Activated T-cell treated with anti-CD3 and anti-CD28 coated beads, Interleukin-2, amount 50 U/mL, for 72 hours (primary cell): ENCODE data around the gene ZNF681. TPM values are rescaled to one million over a fixed set of nuclear protein-coding genes. Genes with fewer than 3 reads are reported as not detected.

ENCODE experiments used
- ATAC-seq, 2 donors: fragments of 150-1000 bp; cut with Tn5 transposase; replicated peaks in 1 of 2; 2 replicates each; pipeline ENCODE4 v1.10.0; 2021; ENCODE audit warnings: moderate library complexity in 2 of 2, mild to moderate bottlenecking in 1 of 2
- DNase-seq, 2 donors: peaks; one replicate each; pipeline ENCODE4 v3.0.0; 2021 to 2022; ENCODE audit warnings: mixed read lengths in 1 of 2
- H3K27ac Mint-ChIP-seq: one replicate; pipeline ENCODE4 v1.8.0; 2022; ENCODE audit warnings: mild to moderate bottlenecking, moderate library complexity, mixed read lengths
- H3K27me3 Mint-ChIP-seq: one replicate; pipeline ENCODE4 v1.8.0; 2022; ENCODE audit warnings: low read depth, mixed read lengths
- H3K36me3 Mint-ChIP-seq, 2 donors: one replicate each; pipeline ENCODE4 v1.8.0; 2022; ENCODE audit warnings: mixed read lengths in 2 of 2, mild to moderate bottlenecking in 1 of 2; ENCODE audit not compliant: insufficient read depth in 2 of 2
- H3K4me1 Mint-ChIP-seq: one replicate; pipeline ENCODE4 v1.8.0; 2022; ENCODE audit warnings: low read depth, mixed read lengths
- H3K4me3 Mint-ChIP-seq, 2 donors: one replicate each; pipeline ENCODE4 v1.8.0; 2022; ENCODE audit warnings: mild to moderate bottlenecking in 2 of 2, mixed read lengths in 2 of 2, moderate library complexity in 2 of 2
- H3K9me3 Mint-ChIP-seq, 2 donors: one replicate each; pipeline ENCODE4 v1.8.0; 2022; ENCODE audit warnings: mixed read lengths in 2 of 2
- total RNA-seq, 2 donors: library from RNA; stranded (reverse); gene quantifications; one replicate each; pipeline ENCODE4 v1.2.3, GENCODE V29; 2022

Gene ZNF681
- total RNA-seq: 1 to 10 TPM; 4.7 to 7.0 TPM

- no peaks in the 10 kb centered on the region for H3K27me3 Mint-ChIP-seq
- peaks cover 12 to 29% of the 10 kb centered on the region in 2 donors for H3K36me3 Mint-ChIP-seq
- H3K4me3 Mint-ChIP-seq: peak within 1 kb of the TSS; percentile 95 to 97
- ATAC-seq (peak; percentile 92), DNase-seq (peak; percentile 85 to 89)
- H3K4me1 Mint-ChIP-seq: peaks cover 17% of the 10 kb centered on the region
- H3K9me3 Mint-ChIP-seq: peaks cover 6 to 8% of the 10 kb centered on the region in 2 donors
- peak within 1 kb of the TSS; percentile 91 for H3K27ac Mint-ChIP-seq
These were observed at the start of gene ZNF681 for GRCh38 chr19:23758187-23759074. Gene ZNF681, minus strand, starts transcription at chr19:23758891. Its CDS starts 142 bp downstream, at chr19:23758749.

- Mint-ChIP-seq H3K27me3 (no peaks in the 10 kb centered on the region), H3K4me1 (peaks cover 19% of the 10 kb centered on the region), H3K9me3 (no peaks in the 10 kb centered on the region), H3K36me3 (peaks cover 0 to 9% of the 10 kb centered on the region in 2 donors), H3K4me3 (no peak overlapping the region), H3K27ac (no peak overlapping the region)
- ATAC-seq (no peak), DNase-seq (no peak)
These were observed 46.0 kb upstream of the ZNF681 start for GRCh38 chr19:23804676-23805075.

DNA sequence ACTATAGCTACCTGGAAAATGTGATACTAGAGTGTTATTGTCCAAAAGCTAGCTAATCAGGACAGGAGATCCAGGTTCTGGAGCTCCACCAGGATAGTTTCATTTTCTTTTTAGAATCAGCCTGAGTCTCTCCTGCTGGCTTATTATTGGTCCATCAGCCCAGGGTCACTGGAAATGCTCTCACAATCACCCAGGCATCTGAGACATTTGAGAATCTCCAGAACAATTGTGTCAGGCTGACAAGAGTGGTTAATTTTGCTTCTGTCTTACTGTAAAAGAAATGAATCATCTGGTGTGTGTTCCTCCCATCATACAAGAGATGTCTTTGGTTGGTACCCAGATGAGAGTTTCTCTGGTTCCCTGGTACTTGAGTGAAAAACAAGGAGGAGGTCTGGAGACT lies 43.6 kb upstream of the ZNF681 start:
- Mint-ChIP-seq H3K9me3 (peaks cover 0 to 1% of the 10 kb centered on the region in 2 donors), H3K27ac (peak overlapping the region; percentile 89), H3K36me3 (peaks cover 3 to 7% of the 10 kb centered on the region in 2 donors), H3K4me1 (peaks cover 27% of the 10 kb centered on the region), H3K4me3 (peak overlapping the region; percentile 60 to 80), H3K27me3 (no peaks in the 10 kb centered on the region)
- ATAC-seq (peak; percentile 31 to 53), DNase-seq (no peak)

GRCh38 chr19:23801803-23802202 lies 43.1 kb upstream of the ZNF681 start:
- Mint-ChIP-seq H3K27ac (peak overlapping the region; percentile 89), H3K9me3 (peaks cover 0 to 1% of the 10 kb centered on the region in 2 donors), H3K4me1 (peaks cover 27% of the 10 kb centered on the region), H3K4me3 (peak overlapping the region; percentile 60 to 80), H3K36me3 (peaks cover 6 to 8% of the 10 kb centered on the region in 2 donors), H3K27me3 (no peaks in the 10 kb centered on the region)
- DNase-seq: no peak
- ATAC-seq: no peak

DNA sequence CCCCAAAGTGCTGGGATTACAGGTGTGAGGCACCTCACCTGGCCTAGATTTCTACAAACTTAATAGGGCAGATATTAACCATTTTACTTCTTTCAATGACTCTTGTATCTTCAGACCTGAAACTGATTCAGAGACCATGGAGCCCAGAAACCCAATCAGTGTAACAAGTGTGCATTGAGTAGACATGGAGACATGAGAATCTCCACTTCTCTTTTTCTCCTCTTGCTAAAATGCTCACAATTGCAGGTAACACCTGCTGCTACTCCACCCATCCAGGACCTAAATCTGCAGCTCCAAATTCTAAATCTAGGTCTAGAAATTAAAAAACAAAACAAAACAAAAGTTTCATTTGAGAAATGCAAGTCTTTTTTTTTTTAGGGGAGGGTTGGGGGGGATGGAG lies 42.2 kb upstream of the ZNF681 start:
- Mint-ChIP-seq H3K4me3 (peak overlapping the region in 1 of 2 donors; percentile 32), H3K27ac (no peak overlapping the region)
- no peak for ATAC-seq

GRCh38 chr19:23800271-23800670 lies 41.6 kb upstream of the ZNF681 start:
- H3K4me3 Mint-ChIP-seq: peak overlapping the region; percentile 32 to 46
- H3K27me3 Mint-ChIP-seq: no peaks in the 10 kb centered on the region
- ATAC-seq: no peak
- H3K27ac Mint-ChIP-seq: peak overlapping the region; percentile 76
- no peak for DNase-seq
- peaks cover 0 to 3% of the 10 kb centered on the region in 2 donors for H3K9me3 Mint-ChIP-seq
- peaks cover 13 to 17% of the 10 kb centered on the region in 2 donors for H3K36me3 Mint-ChIP-seq
- peaks cover 27% of the 10 kb centered on the region for H3K4me1 Mint-ChIP-seq

More for the DNA sequence above, 42.2 kb upstream of the ZNF681 start:
- Mint-ChIP-seq H3K36me3 (peaks cover 10 to 15% of the 10 kb centered on the region in 2 donors), H3K4me1 (peaks cover 27% of the 10 kb centered on the region), H3K27me3 (no peaks in the 10 kb centered on the region), H3K9me3 (peaks cover 0 to 3% of the 10 kb centered on the region in 2 donors)
- no peak for DNase-seq

GRCh38 chr19:23799321-23799720 lies 40.6 kb upstream of the ZNF681 start:
- peaks cover 27% of the 10 kb centered on the region for H3K4me1 Mint-ChIP-seq
- ATAC-seq (peak; percentile 67 to 75), DNase-seq (no peak)
- peak overlapping the region; percentile 75 to 85 for H3K4me3 Mint-ChIP-seq
- H3K9me3 Mint-ChIP-seq: peaks cover 0 to 5% of the 10 kb centered on the region in 2 donors
- no peaks in the 10 kb centered on the region for H3K27me3 Mint-ChIP-seq
- H3K27ac Mint-ChIP-seq: peak overlapping the region; percentile 69
- peaks cover 13 to 23% of the 10 kb centered on the region in 2 donors for H3K36me3 Mint-ChIP-seq

DNA sequence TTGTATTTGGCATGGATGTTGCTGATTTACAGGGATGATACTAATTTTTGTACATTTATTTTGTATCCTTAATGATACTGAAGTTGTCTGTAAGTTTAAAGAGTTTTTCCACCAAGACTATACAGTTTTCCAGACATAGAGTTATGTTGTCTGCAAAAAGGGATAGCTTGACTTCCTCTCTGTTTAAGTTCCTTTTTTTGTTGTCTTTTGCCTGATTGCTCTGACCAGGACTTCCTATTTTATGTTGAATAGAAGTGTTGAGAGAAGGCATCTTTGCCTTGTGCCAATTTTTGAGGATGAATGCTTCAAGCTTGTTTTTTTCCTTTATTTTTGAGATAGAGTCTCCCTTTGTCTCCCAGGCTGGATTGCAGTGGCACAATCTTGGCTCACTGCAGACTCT lies 36.8 kb upstream of the ZNF681 start:
- H3K9me3 Mint-ChIP-seq: peaks cover 0 to 5% of the 10 kb centered on the region in 2 donors
- no peak for DNase-seq
- no peak for ATAC-seq
- no peak overlapping the region for H3K27ac Mint-ChIP-seq
- peaks cover 19% of the 10 kb centered on the region for H3K4me1 Mint-ChIP-seq
- peaks cover 13 to 24% of the 10 kb centered on the region in 2 donors for H3K36me3 Mint-ChIP-seq
- no peaks in the 10 kb centered on the region for H3K27me3 Mint-ChIP-seq
- no peak overlapping the region for H3K4me3 Mint-ChIP-seq

- H3K4me3 Mint-ChIP-seq: no peak overlapping the region
- peaks cover 16% of the 10 kb centered on the region for H3K4me1 Mint-ChIP-seq
- H3K27me3 Mint-ChIP-seq: no peaks in the 10 kb centered on the region
- DNase-seq: no peak
- no peak for ATAC-seq
- peaks cover 5% of the 10 kb centered on the region in 2 donors for H3K9me3 Mint-ChIP-seq
- H3K27ac Mint-ChIP-seq: no peak overlapping the region
- H3K36me3 Mint-ChIP-seq: peaks cover 17 to 28% of the 10 kb centered on the region in 2 donors
These were observed 34.1 kb upstream of the ZNF681 start for GRCh38 chr19:23792784-23793183.

DNA sequence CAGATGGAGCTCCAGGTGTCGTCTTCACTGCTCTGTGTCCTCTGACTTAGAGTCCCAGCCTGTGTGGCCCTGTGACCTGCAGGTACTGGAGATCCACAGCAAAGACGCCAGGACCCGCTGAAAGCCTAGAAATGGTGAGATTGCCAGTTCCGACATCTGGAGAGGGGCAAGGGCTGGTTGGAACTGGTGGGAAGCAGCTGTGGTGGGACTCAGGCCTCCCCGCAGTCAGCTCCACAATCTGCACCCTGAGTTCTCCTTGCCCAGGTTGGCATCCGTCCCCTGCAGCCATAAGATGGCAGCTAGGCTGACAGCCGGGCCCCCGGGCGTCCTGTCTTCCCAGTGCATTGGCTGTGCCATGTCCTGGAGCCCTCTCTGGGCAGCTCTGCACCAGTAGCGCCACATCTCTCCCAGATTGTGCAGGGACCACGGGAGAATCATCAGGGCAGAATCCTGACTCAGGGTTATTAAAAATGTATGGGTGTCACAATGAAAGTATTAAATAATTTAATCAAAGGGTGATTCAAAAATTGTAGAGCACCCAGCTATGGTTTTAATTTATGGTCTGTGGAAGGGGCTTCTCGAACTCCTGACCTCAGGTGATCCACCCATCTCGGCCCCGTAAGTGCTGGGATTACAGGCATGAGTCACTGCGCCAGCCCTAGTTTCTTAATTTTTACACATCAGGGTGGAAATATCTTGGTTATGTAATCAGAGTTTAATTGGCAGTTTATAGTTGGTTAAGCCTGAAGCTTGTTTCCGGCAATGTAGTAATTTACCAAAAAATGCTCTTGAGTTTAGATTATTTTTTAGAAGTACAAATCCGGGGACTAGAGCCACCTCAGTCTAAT lies 32.2 kb upstream of the ZNF681 start:
- DNase-seq: no peak
- no peak overlapping the region for H3K27ac Mint-ChIP-seq
- H3K36me3 Mint-ChIP-seq: peaks cover 11 to 22% of the 10 kb centered on the region in 2 donors
- H3K4me1 Mint-ChIP-seq: peaks cover 17% of the 10 kb centered on the region
- peaks cover 2 to 6% of the 10 kb centered on the region in 2 donors for H3K9me3 Mint-ChIP-seq
- no peak overlapping the region for H3K4me3 Mint-ChIP-seq
- no peak for ATAC-seq
- no peaks in the 10 kb centered on the region for H3K27me3 Mint-ChIP-seq

DNA sequence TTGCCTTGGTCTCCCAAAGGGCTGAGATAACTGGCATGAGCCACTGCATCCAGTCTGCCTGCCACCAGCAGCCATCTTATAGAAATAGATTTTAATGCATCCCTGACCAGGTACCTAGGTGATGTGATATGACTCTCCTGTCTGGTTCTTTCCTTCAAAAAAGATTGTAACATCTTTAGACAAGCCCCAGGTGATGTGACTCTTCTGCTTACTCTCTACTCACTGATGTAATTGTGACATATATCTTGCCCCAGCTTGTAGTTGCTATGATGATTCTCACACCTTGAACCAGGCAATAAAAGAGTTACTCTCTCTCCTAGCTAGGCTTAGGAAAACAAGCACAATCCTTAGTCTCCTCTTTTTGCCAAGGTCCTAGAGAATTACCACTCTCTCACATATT lies 30.6 kb upstream of the ZNF681 start:
- no peak for DNase-seq
- Mint-ChIP-seq H3K4me1 (peaks cover 20% of the 10 kb centered on the region), H3K27ac (no peak overlapping the region), H3K36me3 (peaks cover 8 to 13% of the 10 kb centered on the region in 2 donors), H3K9me3 (peaks cover 0 to 6% of the 10 kb centered on the region in 2 donors), H3K4me3 (no peak overlapping the region), H3K27me3 (no peaks in the 10 kb centered on the region)
- ATAC-seq: no peak

- peak; percentile 85 to 87 for ATAC-seq
These were observed 29.7 kb upstream of the ZNF681 start for GRCh38 chr19:23788411-23788810.

DNA sequence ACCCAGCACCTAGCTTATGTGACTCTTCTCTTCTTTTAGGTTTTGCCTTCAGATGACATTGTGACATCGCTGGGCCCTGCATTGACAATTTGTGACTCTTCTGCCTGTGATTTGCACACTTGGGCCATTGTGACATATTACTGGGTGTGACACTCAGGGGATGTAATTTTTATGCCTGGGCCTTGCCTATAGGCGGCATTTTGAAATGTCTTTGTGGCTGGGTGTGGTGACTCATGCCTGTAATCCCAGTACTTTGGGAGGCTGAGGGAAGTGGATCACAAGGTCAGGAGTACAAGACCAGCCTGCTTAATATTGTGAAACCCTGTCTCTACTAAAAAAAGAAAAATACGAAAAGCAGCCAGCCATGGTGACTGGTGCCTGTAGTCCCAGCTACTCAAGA lies 28.4 kb upstream of the ZNF681 start:
- no peak for ATAC-seq

More at GRCh38 chr19:23788411-23788810, 29.7 kb upstream of the ZNF681 start:
- no peaks in the 10 kb centered on the region for H3K27me3 Mint-ChIP-seq
- no peak overlapping the region for H3K27ac Mint-ChIP-seq
- peaks cover 9 to 13% of the 10 kb centered on the region in 2 donors for H3K36me3 Mint-ChIP-seq
- peaks cover 29% of the 10 kb centered on the region for H3K4me1 Mint-ChIP-seq
- no peak for DNase-seq
- peaks cover 0 to 6% of the 10 kb centered on the region in 2 donors for H3K9me3 Mint-ChIP-seq
- peak overlapping the region in 1 of 2 donors; percentile 5 for H3K4me3 Mint-ChIP-seq

More for the DNA sequence above, 28.4 kb upstream of the ZNF681 start:
- peaks cover 17 to 18% of the 10 kb centered on the region in 2 donors for H3K36me3 Mint-ChIP-seq
- no peak overlapping the region for H3K27ac Mint-ChIP-seq
- DNase-seq: no peak
- peaks cover 25% of the 10 kb centered on the region for H3K4me1 Mint-ChIP-seq
- no peaks in the 10 kb centered on the region for H3K27me3 Mint-ChIP-seq
- no peak overlapping the region for H3K4me3 Mint-ChIP-seq
- peaks cover 1 to 12% of the 10 kb centered on the region in 2 donors for H3K9me3 Mint-ChIP-seq
